ENCODE data around the gene LEAP2. TPM values are rescaled to one million over a fixed set of nuclear protein-coding genes. Genes with fewer than 3 reads are reported as not detected.
A peak's percentile ranks its signal among the peaks of the same experiment; 100 is the strongest.

Gene LEAP2
- total RNA-seq (2022) (2.3 and 2.8 TPM in 2 replicates), Bru-seq, nascent RNA (percentile 48 among the genes with signal in this experiment), BruChase-seq, experiment 1, labeled RNA remaining after a 6-hour chase (percentile 60 among the genes with signal in this experiment), BruChase-seq, experiment 2, labeled RNA remaining after a 2-hour chase (percentile 65 among the genes with signal in this experiment)
- long read RNA-seq, partial matches to known transcripts = 0 of 9 reads
- long read RNA-seq, other reads (novel, unspliced or antisense) = 9 of 9 reads

DNA sequence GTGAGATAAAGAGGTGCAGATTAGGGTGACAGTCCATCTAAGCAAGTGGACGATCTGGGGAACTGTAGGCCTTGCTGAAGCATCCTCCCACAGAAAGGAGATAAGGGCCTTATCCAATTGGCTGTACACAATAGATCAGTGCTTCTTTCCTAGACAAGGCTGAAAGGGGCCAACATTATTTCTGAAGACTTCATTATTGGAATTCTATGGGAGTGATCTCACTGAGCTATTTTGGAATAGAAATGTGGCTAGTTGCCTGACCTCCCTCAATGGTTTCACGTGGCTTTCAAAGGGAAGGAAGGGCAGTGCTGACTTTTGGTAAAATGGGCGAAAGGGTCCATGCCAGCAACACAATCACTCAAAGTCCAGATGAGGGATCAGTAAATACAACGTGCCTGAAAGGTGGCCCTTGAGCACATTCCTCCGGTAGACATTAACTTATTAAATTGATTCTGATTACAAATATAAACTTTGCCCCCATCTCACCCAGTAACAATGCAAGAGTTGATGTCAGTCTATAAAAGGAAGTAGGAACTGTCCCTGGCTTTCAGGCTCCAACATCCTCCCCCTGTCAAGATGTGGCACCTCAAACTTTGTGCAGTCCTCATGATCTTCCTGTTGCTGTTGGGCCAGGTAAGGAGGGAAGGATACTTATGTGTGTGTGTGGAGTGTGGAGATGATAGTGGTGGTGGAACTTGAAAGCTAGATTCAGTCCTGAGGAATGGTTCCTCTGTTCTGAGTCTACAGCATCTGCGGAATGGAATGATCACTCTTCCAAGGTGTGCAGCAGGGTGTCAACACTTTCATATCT is at the start of gene LEAP2:
Gene LEAP2 (plus strand): TSS at position 550 of the 811 bp plus-strand sequence. CDS start 27 bp downstream, at position 577.
- CTCF ChIA-PET = interaction anchor here (0.5 kb wide), 1 partner anchor 1024 kb away, joined by 3 read pairs; no protein-coding TSS in a partner anchor
- H3K27ac Mint-ChIP-seq (ENCODE audit: unreplicated experiment) = peak within 1 kb of the TSS; percentile 90

GRCh38 chr5:132824426-132824825 is 49.0 kb upstream of the LEAP2 start:
- Mint-ChIP-seq H3K27ac (ENCODE audit: unreplicated experiment) (no peak overlapping the region), H3K4me3 (ENCODE audit: low read depth, unreplicated experiment) (no peak overlapping the region), H3K4me1 (ENCODE audit: low read depth, unreplicated experiment) (peaks cover 16% of the 10 kb centered on the region), H3K27me3 (ENCODE audit: unreplicated experiment) (no peaks in the 10 kb centered on the region), H3K9me3 (ENCODE audit: low read depth, unreplicated experiment) (no peaks in the 10 kb centered on the region), H3K36me3 (ENCODE audit: insufficient read depth, unreplicated experiment) (peaks cover 21% of the 10 kb centered on the region)
- intact Hi-C loops (cut with micrococcal nuclease; ENCODE audit: unreplicated experiment) = loop anchor here (10.0 kb wide), 1 partner anchor 240 kb away; no protein-coding TSS in a partner anchor
- CTCF ChIA-PET = no interaction called here
- BruUV-seq (replicated peaks) = no TSS peak
- no peak for TF ChIP-seq CTCF (IDR thresholded peaks at IDR 0.05; ENCODE audit: unreplicated experiment)
- DNase-seq = no peak

More for the DNA sequence above, at the start of gene LEAP2:
- TF ChIP-seq CTCF (IDR thresholded peaks at IDR 0.05; ENCODE audit: unreplicated experiment) = no peak
- peak; percentile 56 for DNase-seq
- H3K27me3 Mint-ChIP-seq (ENCODE audit: unreplicated experiment) = no peaks in the 10 kb centered on the region
- H3K4me1 Mint-ChIP-seq (ENCODE audit: low read depth, unreplicated experiment) = peaks cover 51% of the 10 kb centered on the region
- no TSS peak for BruUV-seq (replicated peaks)
- intact Hi-C loops (cut with micrococcal nuclease; ENCODE audit: unreplicated experiment) = no loop called here
- peak within 1 kb of the TSS; percentile 38 for H3K4me3 Mint-ChIP-seq (ENCODE audit: low read depth, unreplicated experiment)
- peaks cover 74% of the 10 kb centered on the region for H3K36me3 Mint-ChIP-seq (ENCODE audit: insufficient read depth, unreplicated experiment)
- H3K9me3 Mint-ChIP-seq (ENCODE audit: low read depth, unreplicated experiment) = peaks cover 5% of the 10 kb centered on the region

DNA sequence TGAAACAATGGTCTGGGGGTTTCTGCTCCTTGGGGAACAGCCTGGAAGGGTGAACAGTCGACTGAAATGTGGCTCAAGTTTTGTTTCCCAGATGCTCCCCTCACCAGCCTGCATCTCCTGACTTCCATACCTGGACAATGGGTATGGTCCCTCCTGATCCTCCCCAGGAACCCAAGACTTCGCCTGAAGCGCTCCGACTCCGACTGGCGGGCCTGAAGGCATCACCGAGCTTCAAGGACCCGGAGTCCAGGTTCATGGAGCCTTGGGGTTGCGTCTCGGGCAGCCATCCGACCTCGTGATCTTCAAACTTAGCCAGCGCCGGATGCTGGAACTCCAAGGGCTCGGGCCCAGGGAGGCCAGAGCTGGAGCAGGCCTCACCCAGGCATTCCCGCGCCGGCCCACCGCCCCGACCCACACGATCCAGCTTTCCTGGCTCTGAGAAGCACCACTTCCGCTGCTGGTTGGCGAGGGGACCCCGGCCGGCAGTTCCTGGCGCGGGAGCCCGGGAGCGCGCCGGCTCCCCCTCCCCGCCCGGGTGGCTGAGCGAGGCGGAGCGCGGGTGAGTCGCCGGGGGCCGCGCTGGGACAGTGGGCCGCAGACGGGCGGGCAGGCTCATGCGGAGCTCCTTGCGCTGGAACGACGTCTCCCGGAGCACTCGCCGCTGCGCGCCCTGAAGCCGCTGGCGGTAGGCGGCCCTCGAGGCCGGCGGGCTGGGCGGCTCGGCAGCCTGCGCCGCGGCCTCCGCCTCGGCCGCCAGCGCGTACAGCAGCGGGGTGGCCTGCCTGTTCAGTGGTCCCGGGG is 48.2 kb upstream of the LEAP2 start:
- no peak for DNase-seq
- Mint-ChIP-seq H3K9me3 (ENCODE audit: low read depth, unreplicated experiment) (no peaks in the 10 kb centered on the region), H3K4me1 (ENCODE audit: low read depth, unreplicated experiment) (peaks cover 13% of the 10 kb centered on the region), H3K36me3 (ENCODE audit: insufficient read depth, unreplicated experiment) (peaks cover 26% of the 10 kb centered on the region), H3K27ac (ENCODE audit: unreplicated experiment) (no peak overlapping the region), H3K4me3 (ENCODE audit: low read depth, unreplicated experiment) (no peak overlapping the region), H3K27me3 (ENCODE audit: unreplicated experiment) (no peaks in the 10 kb centered on the region)
- no peak for TF ChIP-seq CTCF (IDR thresholded peaks at IDR 0.05; ENCODE audit: unreplicated experiment)
- no TSS peak for BruUV-seq (replicated peaks)
- CTCF ChIA-PET = no interaction called here
- intact Hi-C loops (cut with micrococcal nuclease; ENCODE audit: unreplicated experiment) = loop anchor here (10.0 kb wide), 1 partner anchor 240 kb away; no protein-coding TSS in a partner anchor

DNA sequence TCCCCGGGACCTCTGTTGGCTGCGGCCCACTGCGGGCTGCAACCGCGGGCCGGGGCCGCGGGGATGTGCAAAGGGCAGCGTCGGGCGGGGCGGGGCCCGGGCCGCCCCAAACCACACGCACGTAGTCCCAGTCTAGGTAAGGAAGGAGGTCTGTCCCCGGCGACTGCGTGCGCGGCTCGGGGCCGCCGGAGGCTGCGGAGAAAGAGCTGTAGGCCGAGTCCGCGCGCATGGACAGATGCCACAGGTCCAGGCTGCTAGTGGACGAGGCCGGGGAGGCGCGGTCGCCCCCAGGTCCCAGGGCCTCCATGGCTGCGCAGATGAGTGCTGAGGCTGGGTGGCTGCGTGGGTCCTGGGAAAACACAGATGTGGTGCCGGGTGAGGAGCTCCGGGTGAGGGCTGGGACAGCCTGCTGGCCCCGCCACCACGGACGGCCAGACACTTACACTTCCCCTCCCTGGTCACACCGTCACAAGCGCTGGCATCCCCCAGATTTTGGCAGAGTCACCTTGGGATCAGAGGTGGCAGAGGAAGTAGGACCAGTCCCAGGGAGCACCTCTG is 47.6 kb upstream of the LEAP2 start:
- Mint-ChIP-seq H3K36me3 (ENCODE audit: insufficient read depth, unreplicated experiment) (peaks cover 31% of the 10 kb centered on the region), H3K4me3 (ENCODE audit: low read depth, unreplicated experiment) (no peak overlapping the region), H3K4me1 (ENCODE audit: low read depth, unreplicated experiment) (peaks cover 11% of the 10 kb centered on the region), H3K9me3 (ENCODE audit: low read depth, unreplicated experiment) (no peaks in the 10 kb centered on the region), H3K27me3 (ENCODE audit: unreplicated experiment) (no peaks in the 10 kb centered on the region), H3K27ac (ENCODE audit: unreplicated experiment) (no peak overlapping the region)
- TF ChIP-seq CTCF (IDR thresholded peaks at IDR 0.05; ENCODE audit: unreplicated experiment) = no peak
- intact Hi-C loops (cut with micrococcal nuclease; ENCODE audit: unreplicated experiment) = loop anchor here (10.0 kb wide), 1 partner anchor 241 kb away; no protein-coding TSS in a partner anchor
- DNase-seq = no peak
- no TSS peak for BruUV-seq (replicated peaks)
- CTCF ChIA-PET = interaction anchor here (0.6 kb wide), 1 partner anchor 330 kb away, joined by 3 read pairs; no protein-coding TSS in a partner anchor

Measured in Calu3 (cell line).